K562 (cell line): ENCODE data around the gene GUCA1A. TPM values are rescaled to one million over a fixed set of nuclear protein-coding genes. Genes with fewer than 3 reads are reported as not detected.
"Not testable (repeated sequence)": the region's sequence is repeated elsewhere in the genome, so short reads cannot be mapped to it uniquely, and the experiment has no call there.

Experiments used
- ATAC-seq: fragments of 200-7000 bp; cut with Tn5 transposase; 3 replicates; pipeline ENCODE4 v1.9.1; 2020; ENCODE audit warnings: moderate library complexity
- BruUV-seq: library from RNA; stranded (reverse); fragments of 400-500 nt; replicated peaks from 2 replicates; lab custom pipeline; 2021; lab: Mats Ljungman, UMichigan
- CTCF ChIA-PET: fragments of 300-600 bp; formaldehyde crosslinking; extraction: SDS; loops from one replicate; lab custom pipeline; 2021; ENCODE audit warnings: low intra/inter-chr PET ratio; lab: Yijun Ruan, JAX
- POLR2A ChIA-PET: fragments of 300-600, 350-650 bp; sonication (Branson Sonifier 250); formaldehyde crosslinking; extraction: SDS; loops from one replicate; lab custom pipeline; 2021; ENCODE audit warnings: antibody characterized with exemption, inconsistent platforms; lab: Yijun Ruan, JAX
- DNase-seq, 4 experiments: peaks; one replicate each; pipeline versions ENCODE4 v3.0.0 to v3.0.0-alpha.2; 2011 to 2018; ENCODE audit warnings: low spot score in 3 of 4, mixed read lengths in 3 of 4; ENCODE audit errors: extremely low read depth in 1 of 4
- FAIRE-seq: peaks from 2 replicates; lab custom pipeline; 2011; peaks lifted over from hg19 to GRCh38; lab: Jason Lieb, UNC
- H2AFZ ChIP-seq: 2 replicates; pipeline ENCODE4 v1.6.0; 2011; ENCODE audit warnings: low read depth, low read length, control low read depth, inconsistent platforms
- H3K27ac ChIP-seq: fragments of 200-600 bp; 3 replicates; pipeline ENCODE4 v1.8.0; 2011; ENCODE audit warnings: low read depth, mild to moderate bottlenecking, control low read depth, inconsistent platforms, low read length, moderate library complexity, mixed read lengths; ENCODE audit errors: extremely low read depth
- H3K27me3 ChIP-seq, 2 experiments: fragments of 300-600 bp in 1 of 2; 2 replicates in 1 of 2; 3 replicates in 1 of 2; pipeline versions ENCODE4 v1.6.0 to v1.8.0; 2011; ENCODE audit warnings: inconsistent platforms in 2 of 2, low read length in 2 of 2, mild to moderate bottlenecking in 1 of 2, mixed read lengths in 1 of 2, moderate library complexity in 1 of 2; ENCODE audit not compliant: control insufficient read depth in 2 of 2, insufficient read depth in 2 of 2
- H3K36me3 ChIP-seq: fragments of 300-600 bp; 3 replicates; pipeline ENCODE4 v1.8.0; 2011; ENCODE audit warnings: mild to moderate bottlenecking, low read length, inconsistent platforms; ENCODE audit not compliant: control insufficient read depth, insufficient read depth
- H3K4me1 ChIP-seq, 2 experiments: fragments of 200-600 bp in 1 of 2; replicated peaks in 1 of 2; 2 replicates in 1 of 2; 3 replicates in 1 of 2; pipeline versions ENCODE4 v1.5.1 to v1.8.0; 2011; ENCODE audit warnings: inconsistent platforms in 2 of 2, low read length in 2 of 2, mild to moderate bottlenecking in 1 of 2, mixed read lengths in 1 of 2, moderate library complexity in 1 of 2; ENCODE audit not compliant: control insufficient read depth in 2 of 2, insufficient read depth in 2 of 2
- H3K4me2 ChIP-seq: 2 replicates; pipeline ENCODE4 v1.6.1; 2011; ENCODE audit warnings: low read length, control low read depth, inconsistent platforms, mixed read lengths; ENCODE audit not compliant: insufficient read depth
- H3K4me3 ChIP-seq: fragments of 200-600 bp; sonication (generic), shearing (Covaris generic); 2 replicates; pipeline ENCODE4 v1.5.1; 2016; ENCODE audit warnings: control low read depth, inconsistent platforms
- H3K79me2 ChIP-seq: fragments of 200-600 bp; 3 replicates; pipeline ENCODE4 v1.8.0; 2011; ENCODE audit warnings: low read length, inconsistent platforms; ENCODE audit not compliant: control insufficient read depth, insufficient read depth
- H3K9ac ChIP-seq, 2 experiments: 2 replicates each; pipeline versions ENCODE4 v1.6.0 to v1.6.1; 2011; ENCODE audit warnings: low read depth in 2 of 2, low read length in 2 of 2, control low read depth in 1 of 2, inconsistent platforms in 1 of 2, mild to moderate bottlenecking in 1 of 2, mixed read lengths in 1 of 2; ENCODE audit not compliant: insufficient read depth in 1 of 2
- H3K9me1 ChIP-seq: one replicate; pipeline ENCODE4 v1.6.0; 2011; ENCODE audit warnings: inconsistent platforms, mild to moderate bottlenecking, low read length, moderate library complexity; ENCODE audit not compliant: control insufficient read depth, insufficient read depth
- H3K9me3 ChIP-seq: replicated peaks from 2 replicates; pipeline ENCODE4 v1.5.1; 2011; ENCODE audit warnings: low read depth, low read length, inconsistent platforms; ENCODE audit not compliant: control insufficient read depth, insufficient read depth
- H4K20me1 ChIP-seq: replicated peaks from 2 replicates; pipeline ENCODE4 v1.6.1; 2011; ENCODE audit warnings: low read length, inconsistent platforms, mixed read lengths; ENCODE audit not compliant: control insufficient read depth, insufficient read depth
- HNRNPLL ChIP-seq: fragments of 200-400 bp; formaldehyde crosslinking; IDR thresholded peaks from 2 replicates; pipeline ENCODE4 v1.6.1; 2017; ENCODE audit warnings: low read length, low read depth, mild to moderate bottlenecking; ENCODE audit not compliant: poor library complexity, severe bottlenecking
- MBD2 ChIP-seq: sonication (generic); IDR thresholded peaks from 2 replicates; pipeline ENCODE4 v1.6.1; 2016; ENCODE audit warnings: low read depth, borderline replicate concordance
- NFXL1 ChIP-seq: fragments of 450-650 bp; formaldehyde crosslinking; IDR thresholded peaks from 2 replicates; pipeline ENCODE4 v1.4.0; 2021; ENCODE audit warnings: mild to moderate bottlenecking
- PPARD ChIP-seq: fragments of 250-450 bp; sonication (Bioruptor Pico); IDR thresholded peaks from 2 replicates; pipeline ENCODE4 v1.8.0; 2022; ENCODE audit warnings: inconsistent platforms, mild to moderate bottlenecking, moderate library complexity
- WGBS: fragments of 100-300 bp; shearing (Covaris generic); methylation state at CpG from one replicate; pipeline ENCODE4 v1.1.6; 2016; ENCODE audit warnings: low coverage, mixed read lengths; ENCODE audit not compliant: insufficient coverage; ENCODE audit errors: missing lambda C conversion rate; 5-methylcytosine and 5-hydroxymethylcytosine counted together
- in situ Hi-C: fragments of 300-500 bp; cut with MboI; formaldehyde crosslinking; loops from 4 replicates; pipeline ENCODE4 v1.15.0; 2018; ENCODE audit warnings: inconsistent platforms, mixed read lengths
- intact Hi-C: fragments of 100-400 bp; cut with micrococcal nuclease; formaldehyde crosslinking; loops from 2 replicates; pipeline ENCODE4 v1.14.2; 2022
- polyA plus RNA-seq, 8 experiments: library from polyadenylated mRNA; depleted of rRNA in 4 of 8; stranded (reverse) in 5 of 8; unstranded in 3 of 8; fragments of >200 nt; fragmentation: Nextera tagmentation in 2 of 8; fragmentation: Illumina TruSeq in 1 of 8; extraction: Ambion mirVana in 2 of 8; extraction: Trizol in 1 of 8; gene quantifications; 2 replicates each; pipeline versions ENCODE4 v1.2.1 to v1.2.3, GENCODE V29; 2011 to 2014; ENCODE audit warnings: inconsistent platforms in 1 of 8, missing spikeins in 1 of 8
- total RNA-seq, 7 experiments: library from RNA; depleted of rRNA in 6 of 7; stranded (reverse); fragments of >200 nt in 6 of 7; fragmentation: Illumina TruSeq in 2 of 7; extraction: Trizol in 2 of 7; gene quantifications; 2 replicates each; pipeline versions ENCODE4 v1.2.1 to v1.2.3, GENCODE V29; 2011 to 2021; ENCODE audit warnings: low replicate concordance in 1 of 7
- TF ChIP-seq, protein P1 (sequence below), 2 experiments: IDR thresholded peaks; 2 replicates each; pipeline ENCODE4 v1.6.1; 2011; ENCODE audit warnings: borderline replicate concordance in 1 of 2, control low read depth in 1 of 2, low read depth in 1 of 2, low read length in 1 of 2, mild to moderate bottlenecking in 1 of 2, mixed read lengths in 1 of 2, moderate library complexity in 1 of 2; ENCODE audit not compliant: insufficient read depth in 1 of 2, insufficient read length in 1 of 2, poor library complexity in 1 of 2, severe bottlenecking in 1 of 2; ENCODE audit errors: extremely low read depth in 1 of 2

The GUCA1A gene
- total and polyA plus RNA-seq, 9 of the 15 experiments (the other 6 are each of a cell fraction or from before 2014, with no cell fraction given): not detected

GRCh38 chr6:42201382-42201781, 28.2 kb downstream of the GUCA1A start (continued):
- no peak for TF ChIP-seq HNRNPLL
- TF ChIP-seq NFXL1 (CRISPR knock-in tag): no peak
- TF ChIP-seq, protein P1, sequence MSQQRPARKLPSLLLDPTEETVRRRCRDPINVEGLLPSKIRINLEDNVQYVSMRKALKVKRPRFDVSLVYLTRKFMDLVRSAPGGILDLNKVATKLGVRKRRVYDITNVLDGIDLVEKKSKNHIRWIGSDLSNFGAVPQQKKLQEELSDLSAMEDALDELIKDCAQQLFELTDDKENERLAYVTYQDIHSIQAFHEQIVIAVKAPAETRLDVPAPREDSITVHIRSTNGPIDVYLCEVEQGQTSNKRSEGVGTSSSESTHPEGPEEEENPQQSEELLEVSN (IDR thresholded peaks at IDR 0.05; ENCODE audit: borderline replicate concordance in 1 of 2, extremely low read depth in 1 of 2, insufficient read depth in 1 of 2, insufficient read length in 1 of 2, low read depth in 1 of 2, low read length in 1 of 2, poor library complexity in 1 of 2, severe bottlenecking in 1 of 2): no peak
- no peak for TF ChIP-seq PPARD
- TF ChIP-seq MBD2: no peak

DNA sequence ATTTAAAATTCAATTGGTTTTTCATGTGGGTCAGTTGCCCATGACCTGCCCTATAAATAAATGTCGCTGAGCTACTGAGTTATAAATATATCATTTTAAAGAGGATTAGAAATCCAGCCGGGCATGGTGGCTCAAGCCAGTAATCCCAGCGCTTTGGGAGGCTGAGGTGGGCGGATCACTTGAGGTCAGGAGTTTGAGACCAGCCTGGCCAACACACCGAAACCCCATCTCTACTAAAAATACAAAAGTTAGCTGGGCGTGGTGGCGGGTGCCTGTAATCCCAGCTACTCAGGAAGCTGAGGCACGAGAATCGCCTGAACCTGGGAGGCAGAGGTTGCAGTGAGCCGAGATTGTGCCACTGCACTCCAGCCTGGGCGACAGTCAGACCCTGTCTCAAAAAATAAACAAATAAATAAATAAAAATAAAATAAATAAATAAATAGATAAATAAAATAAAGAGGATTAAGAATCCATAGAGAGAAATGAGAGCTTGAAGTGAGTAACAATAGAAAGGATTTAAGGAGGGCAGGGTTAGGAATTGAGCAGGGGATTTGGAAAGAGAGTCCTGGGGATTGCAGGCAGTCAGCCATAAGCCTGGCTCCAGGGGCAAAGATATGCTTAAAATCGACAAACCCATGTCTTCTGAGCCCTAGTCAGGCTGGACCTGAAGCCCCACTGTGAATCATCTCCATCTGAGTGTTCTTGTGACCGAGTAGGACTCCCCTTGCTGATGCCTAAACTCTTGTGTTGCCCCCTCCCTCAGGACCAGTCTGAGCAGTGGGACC, 29.2 kb downstream of the GUCA1A start:
- FAIRE-seq, BruUV-seq, H3K79me2 ChIP-seq, H4K20me1 ChIP-seq, ATAC-seq, H3K27ac ChIP-seq, H3K27me3 ChIP-seq, H3K4me2 ChIP-seq, H3K9me3 ChIP-seq, H3K9me1 ChIP-seq, in situ Hi-C loops, H2AFZ ChIP-seq, H3K9ac ChIP-seq, DNase-seq, H3K4me3 ChIP-seq, intact Hi-C loops, CTCF ChIA-PET: not testable (repeated sequence)
- 87% methylated on average over 13 of the region's 13 CpGs for WGBS
- POLR2A ChIA-PET: interaction anchor here (0.8 to 3.0 kb wide), 7 partner anchors 9 to 35 kb away, joined by 3 to 12 read pairs (median 5); partner anchors contain the start of gene MRPS10
- H3K36me3 ChIP-seq: peaks cover 36% of the 10 kb centered on the region
- H3K4me1 ChIP-seq: peaks cover 28 to 40% of the 10 kb centered on the region in 2 experiments
